Measurements from ENCODE around the gene ETV3. TPM values are rescaled to one million over a fixed set of nuclear protein-coding genes. Genes with fewer than 3 reads are reported as not detected.

ETV3 gene
- total RNA-seq, 2 experiments from 2014 or later: 11.1 to 20.4 TPM

- Histone ChIP-seq H3K27ac (ENCODE audit: low read depth, low read length, poor library complexity, severe bottlenecking) (no peak overlapping the region), H3K36me3 (ENCODE audit: insufficient read depth, low read length) (no peaks in the 10 kb centered on the region), H3K4me1 (ENCODE audit: insufficient read depth, low read length, poor library complexity, severe bottlenecking) (no peaks in the 10 kb centered on the region), H3K4me3 (ENCODE audit: low read depth, low read length, poor library complexity, severe bottlenecking) (no peak overlapping the region), H3K4me2 (ENCODE audit: low read length) (no peak overlapping the region), H3K9me3 (ENCODE audit: low read length) (no peaks in the 10 kb centered on the region), H3K79me2 (ENCODE audit: insufficient read depth, low read depth, low read length) (no peaks in the 10 kb centered on the region), H3K9me2 (ENCODE audit: insufficient read depth, low read length) (no peaks in the 10 kb centered on the region), H2AFZ (ENCODE audit: low read length) (no peak overlapping the region), H4K20me1 (ENCODE audit: insufficient read depth, low read length) (no peaks in the 10 kb centered on the region)
- ChIA-PET CTCF (ENCODE audit: unreplicated experiment) (no interaction called here), POLR2A (no interaction called here)
- no TSS peak for BruUV-seq (replicated peaks)
- no peak for TF ChIP-seq EZH2phosphoT487 (IDR thresholded peaks at IDR 0.05; ENCODE audit: borderline replicate concordance, low read depth, low read length)
- TF ChIP-seq CTCF (conservative IDR thresholded peaks at IDR 0.05; ENCODE audit: low read length): no peak
- intact Hi-C loops (cut with micrococcal nuclease; ENCODE audit: unreplicated experiment): no loop called here
- DNase-seq (ENCODE audit: low spot score): no peak
Measured at GRCh38 chr1:157105298-157105987, 32.8 kb downstream of the ETV3 start.

DNA sequence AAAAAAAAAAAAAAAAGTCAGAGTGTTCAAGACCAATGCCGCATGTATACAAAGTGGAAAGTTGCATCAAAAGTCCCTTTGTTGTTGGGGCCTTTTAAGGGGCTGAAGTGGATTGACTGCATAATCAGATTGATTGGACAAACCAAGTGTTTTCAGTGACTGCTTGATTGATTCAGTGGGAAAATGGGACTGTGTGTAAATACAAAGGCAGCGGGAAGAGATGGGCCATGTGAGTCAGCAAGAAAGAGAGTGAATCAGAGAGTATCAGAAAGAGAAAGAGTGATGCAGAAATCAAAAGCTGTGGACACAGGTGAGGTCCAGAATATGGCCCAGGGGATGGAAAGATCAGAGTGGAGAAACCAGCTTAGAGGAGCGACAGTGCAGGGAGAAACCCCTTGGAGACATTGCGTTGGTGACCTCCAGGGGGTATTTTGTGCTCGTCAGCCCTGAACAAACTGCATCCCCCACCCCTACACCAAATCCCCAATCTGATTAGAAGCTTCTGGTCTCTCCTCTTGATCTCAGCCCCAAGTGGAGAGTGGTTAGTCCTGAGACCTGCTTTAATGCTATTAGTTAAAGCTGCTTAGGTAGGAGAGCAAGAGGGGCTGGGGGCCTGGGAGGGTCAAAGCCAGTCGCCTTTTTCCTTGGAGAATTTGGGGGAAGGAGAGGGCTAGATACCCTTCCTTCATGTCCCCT, 33.4 kb downstream of the ETV3 start:
- Histone ChIP-seq H3K9me2 (ENCODE audit: insufficient read depth, low read length) (no peaks in the 10 kb centered on the region), H3K4me2 (ENCODE audit: low read length) (no peak overlapping the region), H4K20me1 (ENCODE audit: insufficient read depth, low read length) (no peaks in the 10 kb centered on the region), H3K36me3 (ENCODE audit: insufficient read depth, low read length) (no peaks in the 10 kb centered on the region), H3K27ac (ENCODE audit: low read depth, low read length, poor library complexity, severe bottlenecking) (no peak overlapping the region), H2AFZ (ENCODE audit: low read length) (no peak overlapping the region), H3K79me2 (ENCODE audit: insufficient read depth, low read depth, low read length) (no peaks in the 10 kb centered on the region), H3K4me1 (ENCODE audit: insufficient read depth, low read length, poor library complexity, severe bottlenecking) (no peaks in the 10 kb centered on the region), H3K4me3 (ENCODE audit: low read depth, low read length, poor library complexity, severe bottlenecking) (no peak overlapping the region), H3K9me3 (ENCODE audit: low read length) (no peaks in the 10 kb centered on the region)
- DNase-seq (ENCODE audit: low spot score): no peak
- no TSS peak for BruUV-seq (replicated peaks)
- ChIA-PET CTCF (ENCODE audit: unreplicated experiment) (no interaction called here), POLR2A (no interaction called here)
- intact Hi-C loops (cut with micrococcal nuclease; ENCODE audit: unreplicated experiment): no loop called here
- TF ChIP-seq CTCF (conservative IDR thresholded peaks at IDR 0.05; ENCODE audit: low read length): no peak
- TF ChIP-seq EZH2phosphoT487 (IDR thresholded peaks at IDR 0.05; ENCODE audit: borderline replicate concordance, low read depth, low read length): no peak

- H4K20me1 ChIP-seq (ENCODE audit: insufficient read depth, low read length): no peaks in the 10 kb centered on the region
- TF ChIP-seq CTCF (conservative IDR thresholded peaks at IDR 0.05; ENCODE audit: low read length) (no peak), EZH2phosphoT487 (IDR thresholded peaks at IDR 0.05; ENCODE audit: borderline replicate concordance, low read depth, low read length) (no peak)
- H3K4me3 ChIP-seq (ENCODE audit: low read depth, low read length, poor library complexity, severe bottlenecking): no peak overlapping the region
- ChIA-PET CTCF (ENCODE audit: unreplicated experiment) (interaction anchor here (0.6 kb wide), 1 partner anchor 380 kb away, joined by 6 read pairs; no protein-coding TSS in a partner anchor), POLR2A (no interaction called here)
- no peaks in the 10 kb centered on the region for H3K4me1 ChIP-seq (ENCODE audit: insufficient read depth, low read length, poor library complexity, severe bottlenecking)
- H3K9me2 ChIP-seq (ENCODE audit: insufficient read depth, low read length): no peaks in the 10 kb centered on the region
- H3K4me2 ChIP-seq (ENCODE audit: low read length): no peak overlapping the region
- no peaks in the 10 kb centered on the region for H3K9me3 ChIP-seq (ENCODE audit: low read length)
- H2AFZ ChIP-seq (ENCODE audit: low read length): no peak overlapping the region
- no peak for DNase-seq (ENCODE audit: low spot score)
- H3K27ac ChIP-seq (ENCODE audit: low read depth, low read length, poor library complexity, severe bottlenecking): no peak overlapping the region
- BruUV-seq (replicated peaks): no TSS peak
- intact Hi-C loops (cut with micrococcal nuclease; ENCODE audit: unreplicated experiment): no loop called here
- no peaks in the 10 kb centered on the region for H3K79me2 ChIP-seq (ENCODE audit: insufficient read depth, low read depth, low read length)
- no peaks in the 10 kb centered on the region for H3K36me3 ChIP-seq (ENCODE audit: insufficient read depth, low read length)
Measured at GRCh38 chr1:157103268-157103667, 34.9 kb downstream of the ETV3 start.
